Inferior parietal cortex (tissue), 1 donor: Measurements from ENCODE around the gene ZNF814.
"Not testable (repeated sequence)": the region's sequence is repeated elsewhere in the genome, so short reads cannot be mapped to it uniquely, and the experiment has no call there.

Source experiments
- DNase-seq: peaks from one replicate; pipeline ENCODE4 v3.0.0-alpha.2; 2016; ENCODE audit errors: extremely low spot score

The ZNF814 gene

DNA sequence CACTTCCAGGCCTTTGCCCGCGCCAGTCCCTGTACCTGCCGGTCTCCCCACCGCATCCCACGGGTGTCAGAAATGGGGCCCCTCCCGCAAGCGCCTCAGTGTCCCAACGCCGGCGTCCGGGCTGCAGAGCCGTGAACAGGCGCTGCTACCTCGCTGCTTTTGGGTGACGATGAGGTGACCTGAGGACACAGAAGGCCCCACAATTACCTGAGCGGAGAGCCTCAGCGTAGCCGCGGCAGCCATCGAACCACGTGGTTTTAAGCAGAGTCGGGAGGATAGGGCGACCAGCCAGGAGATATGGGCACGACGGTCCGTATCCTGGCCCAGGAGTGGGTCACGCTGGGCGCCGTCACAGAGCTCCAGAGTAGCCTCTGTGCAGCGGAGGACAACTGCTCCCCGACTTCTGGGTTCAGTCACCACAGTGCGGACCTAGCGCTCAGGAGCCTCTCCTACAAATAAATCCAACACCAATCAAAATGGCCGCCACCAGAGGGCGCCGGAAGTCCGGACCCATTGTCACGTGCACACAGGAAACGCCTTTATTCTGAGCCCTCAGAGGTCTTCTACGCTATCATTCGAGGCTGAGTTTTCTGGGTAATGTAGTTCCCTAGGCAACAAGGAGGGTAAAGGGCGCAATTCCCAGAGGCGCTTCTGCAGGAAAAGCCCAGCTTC lies at the start of gene ZNF814:
Gene ZNF814 (minus strand): TSS at position 478 of the 672 bp plus-strand sequence. CDS start 235 bp downstream, at position 243.
- DNase-seq = peak; percentile 92

DNA sequence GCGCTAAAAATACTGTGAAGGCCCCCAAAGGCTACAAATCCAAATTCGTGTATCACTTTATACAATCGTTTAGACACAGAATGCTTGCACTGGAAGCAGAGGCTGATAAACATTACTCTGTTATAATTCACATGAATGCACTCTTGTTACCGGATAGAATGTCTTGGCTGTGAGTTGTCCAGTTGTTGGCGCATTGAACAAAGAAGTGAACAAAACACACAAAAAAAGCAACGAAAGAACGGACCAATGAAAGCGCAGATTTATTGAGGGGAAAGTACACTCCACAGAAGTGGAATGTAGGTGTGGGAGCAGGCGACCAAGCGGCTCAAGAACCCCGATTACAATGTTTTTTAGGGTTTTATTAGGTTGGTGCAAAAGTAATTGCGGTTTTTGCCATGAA lies 46.9 kb upstream of the ZNF814 start:
- peak; percentile 49 for DNase-seq

DNA sequence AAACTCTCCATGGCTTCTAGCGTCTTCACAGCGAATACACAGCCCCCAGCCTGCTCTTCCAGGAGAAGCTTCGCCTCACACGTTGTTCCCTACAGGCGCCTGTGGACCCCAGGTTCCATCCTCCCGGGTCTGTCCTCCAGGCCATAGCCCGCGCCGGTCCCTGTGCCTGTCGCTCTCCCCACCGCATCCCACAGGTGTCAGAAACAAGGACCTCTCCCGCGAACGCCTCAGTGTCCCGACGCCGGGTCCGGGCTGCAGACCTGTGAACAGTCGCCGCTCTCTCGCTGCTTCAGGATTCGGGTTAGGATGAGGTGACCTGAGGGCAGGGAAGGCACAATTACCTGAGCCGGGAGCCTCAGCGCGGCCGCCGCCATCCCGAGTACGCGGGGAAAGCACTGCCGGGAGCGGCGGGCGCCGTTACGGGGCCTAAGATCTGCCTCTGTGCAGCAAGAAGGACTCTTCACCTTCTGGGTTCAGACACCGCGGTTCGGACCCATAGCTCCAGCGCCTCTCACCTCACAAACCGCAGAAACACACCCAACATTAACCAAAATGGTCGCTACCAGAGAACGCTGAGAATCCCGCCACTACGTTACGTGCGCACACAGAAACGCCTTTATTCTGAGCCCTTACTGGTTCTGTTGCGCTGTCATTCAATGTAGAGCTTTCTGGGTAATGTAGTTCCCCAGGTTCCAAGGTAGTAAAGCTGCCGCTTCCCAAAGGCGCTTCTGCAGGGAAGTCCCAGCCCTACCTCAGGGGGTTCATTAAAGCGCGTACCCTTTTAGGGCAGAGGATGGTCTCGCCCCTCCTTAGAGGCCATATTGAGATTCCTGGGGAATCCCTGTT lies 46.2 kb upstream of the ZNF814 start, which contains the start of gene ZNF418:
Gene ZNF418 (minus strand): TSS at position 583 of the 846 bp plus-strand sequence. CDS start 1,580 bp downstream, outside the sequence.
- peak; percentile 96 for DNase-seq

DNA sequence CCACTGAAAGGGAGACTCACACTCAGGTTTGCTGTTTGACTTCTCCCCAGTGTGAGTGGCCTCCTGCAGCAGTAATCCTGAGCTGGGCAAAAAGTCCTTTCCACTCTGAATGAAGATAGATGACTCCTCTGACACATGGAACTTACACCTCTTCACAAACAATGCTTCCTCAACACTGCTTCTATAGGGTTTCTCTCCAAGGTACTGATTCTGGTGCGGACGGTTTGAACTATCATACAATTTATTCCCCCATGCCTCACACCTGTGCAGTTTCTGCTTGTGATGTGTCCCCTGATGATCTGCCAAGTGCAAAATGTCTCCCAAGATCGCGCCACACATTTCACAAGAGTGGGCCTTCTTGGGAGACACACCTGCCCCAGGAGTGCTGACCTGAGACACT lies 38.8 kb upstream of the ZNF814 start:
- DNase-seq = no peak

DNA sequence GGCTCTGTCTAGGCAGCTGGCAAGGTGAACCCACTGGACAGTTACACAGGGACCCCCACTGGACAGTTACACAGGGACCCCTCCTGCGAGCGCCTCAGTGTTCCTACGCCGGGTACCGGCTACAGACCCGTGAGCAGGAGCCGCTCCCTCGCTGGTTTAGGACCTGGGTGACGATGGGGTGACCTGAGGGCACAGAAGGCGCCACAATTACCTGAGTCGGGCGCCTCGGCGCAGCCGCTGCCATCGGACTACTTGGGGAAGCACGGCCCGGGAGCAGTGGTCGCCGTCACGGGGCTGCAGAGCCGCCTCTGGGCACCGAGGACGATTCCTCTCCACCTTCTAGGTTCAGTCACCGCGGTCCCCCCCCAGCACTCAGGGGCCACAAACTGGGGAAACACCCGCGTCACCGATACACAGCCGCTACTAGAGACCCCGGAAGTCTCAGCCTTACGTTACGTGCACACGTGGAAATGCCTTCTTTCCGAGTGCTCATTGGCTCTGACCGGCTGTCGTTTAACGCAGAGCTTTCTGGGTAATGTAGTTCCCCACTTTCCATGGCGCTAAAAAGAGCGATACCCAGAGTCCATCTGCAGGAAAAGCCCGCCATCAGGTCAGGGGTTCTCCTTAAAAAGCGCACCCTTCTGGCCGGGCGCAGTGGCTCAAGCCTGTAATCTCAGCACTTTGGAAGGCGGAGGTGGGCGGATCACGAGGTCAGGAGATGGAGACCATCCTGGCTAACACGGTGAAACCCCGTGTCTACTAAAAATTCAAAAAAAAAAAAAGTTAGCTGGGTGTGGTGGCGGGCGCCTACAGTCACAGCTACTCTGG lies 27.5 kb upstream of the ZNF814 start, which contains the start of gene ZNF417:
Gene ZNF417 (minus strand): TSS at position 425 of the 828 bp plus-strand sequence. CDS start 181 bp downstream, at position 244.
- peak; percentile 99 for DNase-seq

DNA sequence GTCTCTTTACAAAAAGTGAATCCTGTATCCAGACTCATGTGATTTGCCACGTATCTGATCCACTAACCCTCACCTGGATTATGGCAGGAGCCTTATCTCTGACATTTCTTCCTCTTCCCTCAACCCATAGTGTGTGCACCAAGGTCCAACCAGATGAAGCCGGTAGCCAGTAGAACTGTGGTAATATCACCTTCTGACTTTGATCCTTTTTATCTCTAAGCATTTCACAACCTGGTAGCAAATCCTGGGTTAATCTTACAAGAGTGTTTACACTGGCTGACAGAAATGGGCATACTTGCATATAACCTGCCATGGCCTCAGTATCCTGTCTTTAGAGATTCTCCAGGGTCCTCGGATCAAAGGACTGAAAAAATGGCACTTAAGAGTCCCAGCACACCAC lies 25.7 kb upstream of the ZNF814 start:
- no peak for DNase-seq

DNA sequence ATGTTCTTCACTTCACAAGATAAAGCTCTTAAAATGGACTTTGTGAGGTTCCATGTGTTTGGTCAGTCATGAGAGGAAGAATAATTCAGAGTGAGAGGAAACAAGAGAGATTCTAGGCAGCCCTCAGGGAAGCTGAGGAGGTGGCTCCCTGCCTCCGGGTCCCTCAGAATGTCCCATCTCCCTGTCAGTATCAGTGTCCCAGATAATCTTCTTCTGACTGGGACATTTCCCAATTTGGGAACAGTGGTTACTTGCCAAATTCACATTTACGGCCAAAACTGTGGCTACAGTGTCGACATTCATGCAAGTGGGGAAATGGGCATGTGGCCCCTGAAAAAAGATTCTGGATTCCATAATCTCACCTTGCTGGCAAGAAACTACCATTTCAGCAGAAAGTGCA lies 18.6 kb upstream of the ZNF814 start:
- DNase-seq = no peak

DNA sequence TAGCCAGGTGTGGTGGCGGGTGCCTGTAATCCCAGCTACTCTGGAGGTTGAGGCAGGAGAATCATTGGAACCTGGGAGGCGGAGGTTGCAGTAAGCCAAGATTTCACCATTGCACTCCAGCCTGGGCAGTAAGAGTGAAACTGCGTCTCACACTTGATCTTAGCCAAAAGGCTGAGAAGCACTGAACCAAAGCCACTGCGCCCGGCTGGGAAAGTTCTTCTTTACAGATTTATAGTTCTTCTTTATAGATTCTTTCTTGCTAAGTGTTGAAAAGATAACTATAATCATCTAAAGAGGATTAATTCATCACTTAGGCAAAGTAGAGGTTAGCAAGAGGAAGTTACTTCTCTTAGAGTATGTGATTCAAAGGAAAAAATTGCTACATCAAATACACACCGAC lies 16.4 kb upstream of the ZNF814 start:
- no peak for DNase-seq

DNA sequence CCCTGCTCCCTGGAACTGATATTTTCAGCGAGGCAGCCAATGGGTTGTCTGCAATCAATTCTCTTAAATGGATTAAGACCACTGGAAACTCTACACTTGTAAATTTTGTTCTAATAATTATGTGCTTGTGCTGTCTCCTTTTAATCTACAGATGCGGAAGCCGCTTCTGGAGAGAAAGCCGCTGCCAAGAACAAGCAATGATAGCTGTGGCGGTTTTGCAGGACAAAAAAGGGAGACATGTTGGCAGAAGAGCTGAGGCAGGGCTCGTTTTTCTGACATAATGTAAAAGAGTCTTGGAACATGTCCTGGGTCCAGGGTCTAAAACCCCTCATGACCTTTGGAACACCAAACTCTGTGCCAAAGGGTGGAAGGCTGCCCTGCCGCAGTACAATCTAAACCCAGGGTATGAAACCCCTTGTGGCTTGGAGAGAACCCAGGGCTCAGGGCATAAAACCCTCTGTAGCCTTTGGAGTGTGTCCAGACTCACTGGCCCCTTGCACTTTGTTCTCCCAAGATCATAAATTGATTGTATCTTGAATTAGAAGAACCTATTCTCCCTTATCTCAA lies 14.9 kb upstream of the ZNF814 start:
- DNase-seq = no peak

DNA sequence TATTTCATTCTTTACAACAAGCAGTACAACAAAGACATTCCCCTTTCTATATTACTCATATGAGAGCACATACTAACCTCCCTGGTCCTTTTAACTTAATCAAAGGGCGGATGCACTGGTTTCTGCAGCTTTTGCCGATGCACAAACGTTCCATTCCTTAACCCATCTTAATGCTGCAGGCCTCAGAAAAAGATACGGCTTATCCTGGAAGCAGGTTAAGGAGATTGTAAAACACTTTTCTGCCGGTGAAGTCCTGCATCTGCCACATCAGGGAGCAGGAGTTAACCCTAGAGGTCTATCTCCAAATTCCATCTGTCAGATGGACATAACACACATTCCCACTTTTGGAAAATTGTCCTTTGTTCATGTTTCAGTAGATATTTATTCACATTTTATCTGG lies 11.5 kb upstream of the ZNF814 start:
- no peak for DNase-seq

DNA sequence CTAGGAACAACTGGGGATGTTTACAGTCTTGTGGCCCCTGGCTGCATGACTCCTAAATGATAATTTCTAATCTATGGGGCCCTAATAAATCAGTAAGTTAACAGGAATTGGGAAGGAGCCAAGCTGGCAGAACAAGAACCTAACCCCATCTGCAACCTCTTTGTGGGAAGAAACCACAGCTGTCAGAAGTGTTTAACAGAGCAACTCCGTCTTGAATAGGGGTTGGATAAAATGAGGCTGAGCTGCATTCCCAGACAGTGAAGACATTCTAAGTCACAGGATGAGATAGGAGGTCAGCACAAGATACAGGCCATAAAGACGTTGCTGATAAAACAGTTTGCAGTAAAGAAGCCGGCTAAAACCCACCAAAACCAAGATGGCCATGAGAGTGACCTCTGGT lies 1.9 kb upstream of the ZNF814 start:
- not testable (repeated sequence) for DNase-seq

DNA sequence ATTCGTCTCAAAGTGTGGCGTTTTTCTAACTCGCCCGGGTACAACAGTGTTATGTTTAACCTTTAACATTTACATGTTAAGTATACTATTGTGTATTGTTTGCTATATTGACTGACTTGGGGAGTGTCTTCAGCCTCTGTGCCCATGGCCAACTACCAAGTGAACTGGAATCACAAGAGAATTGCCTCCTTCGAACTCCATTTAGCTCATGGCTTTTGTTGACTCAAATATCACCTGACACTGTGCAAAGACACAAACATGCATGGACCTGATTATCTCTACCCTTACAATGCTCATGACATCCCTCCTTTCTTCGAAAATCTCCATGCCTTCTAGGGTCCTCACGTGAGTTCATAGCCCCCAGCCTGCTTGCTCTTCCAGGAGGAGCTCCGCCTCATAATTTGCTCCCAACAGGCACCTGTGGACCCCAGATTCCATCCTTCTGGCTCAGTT lies 704 bp downstream of the ZNF814 start:
- no peak for DNase-seq

DNA sequence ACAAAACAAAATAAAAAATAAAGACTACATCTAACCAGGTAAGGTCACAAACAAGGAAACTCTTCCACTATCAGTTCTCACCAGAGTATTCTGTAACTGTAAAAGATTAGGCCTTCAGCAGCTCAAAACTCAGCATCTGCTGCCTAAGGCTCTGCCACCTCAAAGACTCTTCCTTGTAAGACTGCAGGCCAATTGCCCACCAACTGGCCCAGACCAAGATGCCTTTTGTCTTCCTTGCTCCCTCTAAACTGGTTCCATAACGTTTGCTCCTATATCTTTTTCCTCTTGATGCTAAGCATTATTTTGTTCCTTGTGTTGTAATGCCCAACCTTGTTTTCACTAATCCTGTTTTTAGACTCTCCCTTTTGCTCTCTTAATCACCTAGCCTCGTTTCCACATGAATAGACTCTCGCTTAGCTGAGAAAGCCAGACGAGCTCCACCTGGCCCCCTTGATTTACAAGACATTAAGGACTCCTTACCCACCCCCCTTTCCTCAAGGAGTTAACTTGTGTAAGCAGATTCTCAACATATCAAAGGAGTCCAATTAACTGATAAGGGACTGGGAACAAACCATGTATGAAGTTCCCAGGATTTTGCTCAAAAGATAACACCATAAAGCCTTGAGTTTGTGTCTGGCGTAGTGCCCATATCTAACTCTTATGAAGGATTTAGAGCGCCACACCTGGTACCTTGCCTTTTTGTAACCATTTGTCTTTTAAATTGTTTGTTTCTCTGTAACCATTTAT lies 1.5 kb downstream of the ZNF814 start:
- DNase-seq = no peak

DNA sequence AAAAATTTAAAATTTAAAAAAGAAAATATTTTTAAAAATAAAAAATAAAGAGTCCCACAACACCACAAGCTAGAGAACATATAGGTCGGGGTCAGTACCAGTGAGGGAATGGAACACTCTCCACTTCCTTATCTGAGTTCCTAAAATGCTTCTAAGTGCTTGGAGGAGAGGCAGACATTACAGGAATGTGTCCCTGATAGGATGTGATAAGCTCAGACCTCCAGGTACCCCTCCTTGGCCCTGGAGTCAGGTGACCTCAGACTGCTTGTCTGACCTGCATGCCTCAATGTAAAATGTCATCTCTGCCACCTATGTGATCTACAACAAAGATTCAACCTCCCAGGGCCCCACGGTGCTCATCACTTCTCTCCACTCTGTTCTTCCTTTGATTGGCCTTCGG lies 2.8 kb downstream of the ZNF814 start:
- DNase-seq = no peak

DNA sequence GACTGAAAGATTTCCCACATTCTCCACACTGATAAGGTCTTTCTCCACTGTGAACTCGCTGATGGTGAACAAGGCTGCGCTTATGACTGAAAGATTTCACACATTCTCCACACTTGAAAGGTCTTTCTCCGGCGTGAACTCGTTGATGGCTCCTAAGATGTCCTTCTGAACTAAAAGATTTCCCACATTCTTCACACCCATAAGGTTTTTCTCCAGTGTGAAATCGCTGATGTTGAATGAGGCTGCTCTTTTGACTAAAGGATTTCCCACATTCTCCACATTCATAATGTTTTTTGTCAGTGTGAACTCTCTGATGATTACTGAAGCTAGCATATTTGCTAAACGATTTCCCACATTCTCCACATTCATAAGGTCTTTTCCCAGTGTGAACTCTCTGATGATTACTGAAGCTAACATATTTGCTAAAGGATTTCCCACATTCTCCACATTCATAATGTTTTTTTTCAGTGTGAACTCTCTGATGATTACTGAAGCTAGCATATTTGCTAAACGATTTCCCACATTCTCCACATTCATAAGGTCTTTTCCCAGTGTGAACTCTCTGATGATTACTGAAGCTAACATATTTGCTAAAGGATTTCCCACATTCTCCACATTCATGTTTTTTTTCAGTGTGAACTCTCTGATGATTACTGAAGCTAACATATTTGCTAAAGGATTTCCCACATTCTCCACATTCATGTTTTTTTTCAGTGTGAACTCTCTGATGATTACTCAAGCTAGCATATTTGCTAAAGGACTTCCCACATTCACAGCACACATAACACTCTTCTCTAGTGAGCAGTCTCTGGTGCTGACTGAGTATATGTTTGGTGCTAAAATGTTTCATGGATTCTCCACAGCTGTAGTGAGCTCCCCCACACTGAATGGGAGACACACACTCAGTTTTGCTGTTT lies 14.7 kb downstream of the ZNF814 start:
- DNase-seq = not testable (repeated sequence)

DNA sequence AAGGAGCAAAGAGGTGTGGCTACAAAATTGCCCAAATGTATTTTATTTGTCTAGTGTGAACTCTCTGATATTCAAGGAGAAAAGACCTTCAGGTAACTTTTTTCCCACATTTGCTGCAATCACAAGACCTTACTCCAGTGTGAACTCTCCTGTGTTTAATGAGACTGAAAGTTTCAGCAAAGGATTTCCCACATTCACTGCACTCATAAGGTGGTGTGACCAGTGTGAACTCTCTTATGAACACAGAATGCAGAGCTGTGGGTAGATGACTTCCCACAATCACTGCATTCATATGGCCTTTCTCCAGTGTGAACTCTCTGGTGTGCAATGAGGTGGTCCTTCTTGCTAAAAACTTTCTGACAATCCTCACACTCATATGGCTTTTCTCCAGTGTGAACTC lies 16.4 kb downstream of the ZNF814 start:
- no peak for DNase-seq

DNA sequence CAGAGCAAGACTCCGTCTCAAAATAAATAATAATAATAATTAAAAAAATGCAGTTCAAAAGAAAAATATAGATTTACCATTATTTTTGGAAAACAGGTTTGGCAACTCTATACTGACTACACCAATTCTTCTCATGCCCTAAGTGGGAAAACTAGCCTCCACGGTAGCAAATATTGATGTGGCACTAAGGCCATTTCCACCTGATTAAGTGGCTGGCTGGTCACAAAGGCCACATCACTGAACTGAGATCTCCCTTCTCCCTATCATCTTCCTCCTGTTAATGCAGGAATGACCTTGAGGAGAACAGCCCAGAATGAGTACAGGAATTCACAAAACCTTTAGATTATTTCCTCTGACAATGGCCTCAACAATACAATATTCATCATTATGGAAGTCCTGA lies 18.6 kb downstream of the ZNF814 start:
- no peak for DNase-seq

DNA sequence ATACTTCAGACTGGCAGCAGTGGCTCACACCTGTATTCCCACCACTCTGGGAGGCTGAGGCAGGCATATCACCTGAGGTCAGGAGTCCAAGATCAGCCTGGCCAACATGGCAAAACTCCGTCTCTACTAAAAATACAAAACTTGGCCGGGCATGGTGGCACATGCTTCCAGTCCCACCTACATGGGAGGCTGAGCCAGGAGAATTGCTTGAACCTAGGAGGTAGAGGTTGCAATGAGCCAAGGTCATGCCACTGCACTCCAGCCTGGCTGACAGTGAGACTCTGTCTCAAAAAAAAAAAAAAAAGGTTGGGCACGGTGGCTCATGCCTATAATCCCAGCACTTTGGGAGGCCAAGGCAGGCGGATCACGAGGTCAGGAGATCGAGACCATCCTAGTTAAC lies 19.2 kb downstream of the ZNF814 start:
- DNase-seq = not testable (repeated sequence)

DNA sequence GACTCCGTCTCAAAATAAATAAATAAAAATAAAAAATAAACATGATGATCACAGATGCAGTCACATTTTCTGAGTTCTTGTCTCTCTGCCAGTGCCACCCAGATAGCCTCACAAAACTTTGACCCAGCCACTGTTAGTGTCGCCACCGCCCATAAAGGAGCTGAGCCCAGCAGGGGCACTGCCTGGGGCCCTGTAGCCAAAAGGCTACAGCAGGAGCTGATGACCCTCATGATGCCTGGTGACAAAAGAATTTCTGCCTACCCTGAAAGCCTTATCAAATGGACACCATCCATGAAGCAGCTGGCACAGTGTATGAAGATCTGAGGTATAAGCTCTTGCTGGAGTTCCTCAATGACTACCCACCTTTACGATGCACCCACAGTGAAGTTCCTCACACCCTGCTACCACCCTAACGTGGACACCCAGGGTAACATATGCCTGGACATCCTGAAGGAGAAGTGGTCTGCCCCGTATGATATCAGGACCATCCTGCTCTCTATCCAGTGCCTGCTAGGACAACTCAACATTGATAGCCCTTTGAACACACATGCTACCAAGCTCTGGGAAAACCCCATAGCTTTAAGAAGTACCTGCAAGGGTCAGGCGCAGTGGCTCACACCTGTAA lies 20.9 kb downstream of the ZNF814 start:
- DNase-seq = no peak
